Activated CD4-positive, alpha-beta T cell treated with anti-CD3 and anti-CD28 coated beads for 36 hours (primary cell): ENCODE data around the gene KLHL6. TPM values are rescaled to one million over a fixed set of nuclear protein-coding genes. Genes with fewer than 3 reads are reported as not detected.
A peak's percentile ranks its signal among the peaks of the same experiment; 100 is the strongest.
"Not testable (repeated sequence)": the region's sequence is repeated elsewhere in the genome, so short reads cannot be mapped to it uniquely, and the experiment has no call there.

ENCODE experiments used
- ATAC-seq: fragments of 200-7000 bp; cut with Tn5 transposase; one replicate; pipeline ENCODE4 v1.10.0; 2021; ENCODE audit warnings: mild to moderate bottlenecking, moderate library complexity
- CTCF ChIA-PET: fragments of 350-600 bp; sonication (Branson Sonifier 250); formaldehyde crosslinking; loops from one replicate; lab custom pipeline; 2021; ENCODE audit warnings: antibody characterized with exemption; lab: Charles Lee
- POLR2A ChIA-PET: fragments of 350-600 bp; sonication (Branson Sonifier 250); formaldehyde crosslinking; loops from one replicate; lab custom pipeline; 2021; ENCODE audit warnings: antibody characterized with exemption, inconsistent platforms; lab: Charles Lee
- DNase-seq: peaks from one replicate; pipeline ENCODE4 v3.0.0-alpha.2; 2020
- H3K27ac Mint-ChIP-seq: one replicate; pipeline ENCODE4 v1.8.0; 2021; ENCODE audit warnings: mixed read lengths
- H3K27me3 Mint-ChIP-seq: one replicate; pipeline ENCODE4 v1.8.0; 2021; ENCODE audit warnings: mixed read lengths
- H3K36me3 Mint-ChIP-seq: one replicate; pipeline ENCODE4 v1.8.0; 2021; ENCODE audit warnings: low read depth, mixed read lengths
- H3K4me1 Mint-ChIP-seq: one replicate; pipeline ENCODE4 v1.8.0; 2021; ENCODE audit warnings: mixed read lengths
- H3K4me3 Mint-ChIP-seq: one replicate; pipeline ENCODE4 v1.8.0; 2021; ENCODE audit warnings: mild to moderate bottlenecking, moderate library complexity, mixed read lengths
- H3K9me3 Mint-ChIP-seq: one replicate; pipeline ENCODE4 v1.8.0; 2021; ENCODE audit warnings: low read depth, mixed read lengths
- intact Hi-C, 2 experiments: fragments of 100-400 bp; cut with DNase I in 1 of 2; cut with micrococcal nuclease in 1 of 2; formaldehyde crosslinking; loops; one replicate each; pipeline versions ENCODE4 v1.14.2 to v1.15.1; 2022 to 2024; cut with DNase I, micrococcal nuclease
- total RNA-seq, 2 experiments: library from RNA; stranded (reverse); gene quantifications; one replicate each; pipeline ENCODE4 v1.2.3, GENCODE V29; 2021

The KLHL6 gene
- total RNA-seq, 2 experiments from 2014 or later = 62.8 to 64.7 TPM

DNA sequence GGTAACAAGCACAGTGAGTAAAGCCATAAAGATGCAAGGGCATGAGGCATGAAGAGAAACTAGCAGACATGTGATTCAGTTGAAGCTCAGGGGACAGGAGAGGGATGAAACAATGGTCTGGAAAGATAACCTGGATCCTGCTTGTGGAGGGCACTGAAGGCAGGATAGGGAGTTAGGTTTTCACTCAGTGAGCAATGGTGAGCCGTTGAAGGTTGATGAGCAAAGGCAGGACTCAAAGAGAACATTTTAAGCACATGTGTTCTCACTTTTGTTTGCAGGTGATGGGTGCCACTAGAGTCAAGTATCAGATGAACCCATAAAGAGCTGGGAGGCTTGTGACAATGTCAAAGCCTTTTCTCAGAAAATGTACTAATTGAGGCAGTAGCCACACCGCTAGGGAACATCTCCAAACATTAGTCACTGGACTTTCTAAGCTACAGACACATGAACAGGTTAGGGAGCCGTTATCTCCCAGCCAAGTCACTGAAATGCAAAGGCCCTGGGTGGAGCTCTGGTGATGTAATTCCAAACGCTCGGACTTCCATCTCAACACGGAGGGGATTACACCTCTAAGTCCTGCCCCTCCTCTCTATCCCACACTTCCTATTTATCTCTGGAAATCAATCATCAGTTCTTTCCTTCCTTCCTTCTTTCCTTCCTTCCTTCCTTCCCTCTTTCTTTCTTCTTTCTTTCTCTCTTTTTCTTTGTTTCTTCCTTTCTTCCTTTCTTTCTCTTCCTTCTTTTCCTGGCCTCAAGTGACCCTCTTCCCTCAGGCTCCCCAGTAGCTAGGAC, 22.7 kb downstream of the KLHL6 start:
- Mint-ChIP-seq H3K4me1 (peaks cover 73% of the 10 kb centered on the region), H3K9me3 (no peaks in the 10 kb centered on the region), H3K27me3 (no peaks in the 10 kb centered on the region), H3K36me3 (peaks cover 40% of the 10 kb centered on the region), H3K4me3 (no peak overlapping the region), H3K27ac (peak overlapping the region; percentile 45)
- ChIA-PET POLR2A (interaction anchor here (1.0 kb wide), 1 partner anchor 9 kb away, joined by 4 read pairs; no protein-coding TSS in a partner anchor), CTCF (interaction anchor here (0.8 to 1.4 kb wide), 2 partner anchors 11 to 19 kb away, joined by 3 to 4 read pairs; no protein-coding TSS in a partner anchor)
- ATAC-seq = peak; percentile 52
- intact Hi-C loops = no loop called here
- DNase-seq = no peak

DNA sequence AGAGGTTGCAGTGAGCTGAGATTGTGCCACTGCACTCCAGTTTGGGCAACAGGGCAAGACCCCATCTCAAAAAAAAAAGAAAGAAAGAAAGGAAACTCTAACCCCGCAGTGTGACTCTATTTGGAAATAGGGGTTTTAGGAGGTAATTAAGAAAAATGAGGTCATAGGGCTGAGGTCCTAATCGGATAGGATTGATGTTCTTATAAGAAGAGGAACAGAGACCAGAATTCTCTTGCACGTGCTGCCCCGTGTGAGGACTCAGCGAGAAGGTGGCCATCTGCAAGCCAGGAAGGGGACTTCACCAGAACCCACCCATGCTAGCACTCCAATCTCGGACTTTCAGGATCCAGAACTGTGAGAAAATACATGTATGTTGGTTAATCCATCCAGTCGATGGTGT, 25.8 kb downstream of the KLHL6 start:
- CTCF ChIA-PET = no interaction called here
- intact Hi-C loops = no loop called here

DNA sequence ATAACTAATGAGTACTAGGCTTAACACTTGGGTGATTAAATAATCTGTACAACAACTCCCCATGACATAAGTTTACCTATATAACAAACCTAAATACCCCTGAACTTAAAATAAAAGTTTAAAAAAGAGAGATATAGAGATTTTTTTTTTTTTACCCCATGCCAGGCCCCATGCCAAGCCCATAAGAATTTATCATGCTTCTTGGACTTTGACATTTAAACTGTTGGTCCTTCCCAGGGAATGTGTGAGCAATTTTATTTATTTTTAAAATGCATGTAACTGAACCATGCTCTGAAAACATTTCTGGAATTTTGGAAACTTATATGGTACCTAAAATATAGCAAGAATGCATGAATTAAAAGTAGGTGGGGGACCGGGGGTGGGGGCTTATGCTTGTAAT, 26.3 kb downstream of the KLHL6 start:
- H3K4me3 Mint-ChIP-seq = no peak overlapping the region
- no peak overlapping the region for H3K27ac Mint-ChIP-seq
- intact Hi-C loops = no loop called here
- CTCF ChIA-PET = interaction anchor here (0.9 to 1.4 kb wide), 3 partner anchors 14 to 41 kb away, joined by 3 read pairs; no protein-coding TSS in a partner anchor
- ATAC-seq (no peak), DNase-seq (no peak)
- POLR2A ChIA-PET = interaction anchor here (0.7 kb wide), 1 partner anchor 56 kb away, joined by 3 read pairs; no protein-coding TSS in a partner anchor
- no peaks in the 10 kb centered on the region for H3K27me3 Mint-ChIP-seq
- no peaks in the 10 kb centered on the region for H3K9me3 Mint-ChIP-seq
- H3K4me1 Mint-ChIP-seq = peaks cover 71% of the 10 kb centered on the region
- peaks cover 70% of the 10 kb centered on the region for H3K36me3 Mint-ChIP-seq

More for the DNA sequence above, 25.8 kb downstream of the KLHL6 start:
- Mint-ChIP-seq H3K4me1 (peaks cover 69% of the 10 kb centered on the region), H3K36me3 (peaks cover 65% of the 10 kb centered on the region), H3K27ac (no peak overlapping the region), H3K4me3 (no peak overlapping the region), H3K27me3 (no peaks in the 10 kb centered on the region), H3K9me3 (no peaks in the 10 kb centered on the region)
- ATAC-seq (no peak), DNase-seq (no peak)
- POLR2A ChIA-PET = interaction anchor here (0.7 kb wide), 1 partner anchor 106 kb away, joined by 3 read pairs; the partner anchor contains the start of gene KLHL24

DNA sequence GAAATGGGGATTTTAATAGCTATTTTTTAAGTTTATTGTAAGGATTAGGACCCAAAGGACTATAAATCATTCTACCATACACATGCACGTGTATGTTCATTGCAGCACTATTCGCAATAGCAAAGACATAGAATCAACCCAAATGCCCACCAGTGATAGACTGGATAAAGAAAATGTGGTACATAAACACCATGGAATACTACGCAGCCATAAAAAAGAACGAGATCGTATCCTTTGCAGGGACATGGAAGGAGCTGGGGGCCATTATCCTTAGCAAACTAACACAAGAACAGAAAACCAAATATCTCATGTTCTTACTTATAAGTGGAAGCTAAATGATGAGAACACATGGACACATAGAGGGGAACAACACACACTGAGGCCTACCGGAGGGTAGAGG, 26.7 kb downstream of the KLHL6 start:
- Mint-ChIP-seq H3K27ac (peak overlapping the region; percentile 87), H3K4me1 (peaks cover 69% of the 10 kb centered on the region), H3K36me3 (peaks cover 70% of the 10 kb centered on the region)
- POLR2A ChIA-PET = interaction anchor here (0.7 kb wide), 1 partner anchor 56 kb away, joined by 3 read pairs; no protein-coding TSS in a partner anchor
- H3K4me3 Mint-ChIP-seq, intact Hi-C loops, ATAC-seq, DNase-seq, H3K27me3 Mint-ChIP-seq, H3K9me3 Mint-ChIP-seq: not testable (repeated sequence)
- CTCF ChIA-PET = interaction anchor here (0.9 to 2.4 kb wide), 4 partner anchors 13 to 40 kb away, joined by 3 to 6 read pairs (median 3); no protein-coding TSS in a partner anchor

DNA sequence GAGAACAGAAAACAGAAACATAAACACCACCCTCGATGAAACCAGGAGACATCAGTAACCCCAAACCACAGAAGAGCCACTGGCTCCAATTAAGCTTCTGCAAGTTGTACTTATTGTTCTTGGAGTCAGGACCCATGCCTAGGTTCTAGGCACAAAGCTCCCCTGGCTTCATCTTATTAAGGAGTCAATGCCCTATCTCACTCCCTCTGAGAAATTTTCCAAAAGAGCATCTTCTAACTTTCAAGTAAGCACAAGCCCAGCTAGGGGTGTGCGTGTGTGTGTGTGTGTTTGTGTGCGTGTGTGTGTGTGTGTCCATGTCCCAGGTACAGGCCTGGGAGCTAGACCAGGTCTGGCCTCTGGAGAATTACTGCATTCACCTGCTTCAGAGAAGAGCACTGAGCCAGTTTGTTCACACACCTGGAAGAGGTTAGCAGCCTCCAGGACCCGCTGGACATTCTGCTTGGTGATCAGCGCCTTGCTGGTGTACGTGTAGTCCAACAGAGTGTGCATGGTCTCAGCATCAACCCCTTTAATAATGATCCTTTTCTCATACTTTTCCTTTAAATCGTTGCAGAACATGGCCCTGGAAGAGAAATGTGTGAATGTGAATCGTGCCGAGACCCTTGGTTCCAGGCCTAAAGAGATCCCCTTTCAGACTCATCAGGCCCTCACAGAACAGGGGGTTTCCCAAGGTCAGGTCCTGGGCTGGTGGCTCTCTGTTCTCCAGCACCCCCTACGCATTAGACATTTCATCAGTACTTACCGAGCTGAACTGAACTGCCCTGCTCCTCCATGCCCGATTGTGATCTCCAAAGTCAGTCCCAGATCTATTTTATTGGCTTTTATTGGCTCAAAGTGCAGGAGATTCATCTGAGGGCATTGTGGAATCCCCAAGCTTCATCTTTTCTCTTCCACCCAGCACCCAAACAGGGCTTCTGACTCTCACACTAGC, 27.8 kb downstream of the KLHL6 start:
- H3K4me1 Mint-ChIP-seq = peaks cover 63% of the 10 kb centered on the region
- peaks cover 75% of the 10 kb centered on the region for H3K36me3 Mint-ChIP-seq
- no peaks in the 10 kb centered on the region for H3K27me3 Mint-ChIP-seq
- ATAC-seq (peak; percentile 82), DNase-seq (peak; percentile 36)
- H3K27ac Mint-ChIP-seq = peak overlapping the region; percentile 87
- intact Hi-C loops = loop anchor here in 1 of 2 experiments (1.0 kb wide), 1 partner anchor 27 kb away; no protein-coding TSS in a partner anchor
- POLR2A ChIA-PET = interaction anchor here (0.6 to 2.0 kb wide), 8 partner anchors 10 to 170 kb away, joined by 3 to 7 read pairs (median 4); partner anchors contain the start of genes KLHL6 and YEATS2
- CTCF ChIA-PET = interaction anchor here (0.6 to 2.4 kb wide), 12 partner anchors 9 to 358 kb away, joined by 3 to 6 read pairs (median 3); no protein-coding TSS in a partner anchor
- H3K9me3 Mint-ChIP-seq = no peaks in the 10 kb centered on the region
- H3K4me3 Mint-ChIP-seq = peak overlapping the region; percentile 39

DNA sequence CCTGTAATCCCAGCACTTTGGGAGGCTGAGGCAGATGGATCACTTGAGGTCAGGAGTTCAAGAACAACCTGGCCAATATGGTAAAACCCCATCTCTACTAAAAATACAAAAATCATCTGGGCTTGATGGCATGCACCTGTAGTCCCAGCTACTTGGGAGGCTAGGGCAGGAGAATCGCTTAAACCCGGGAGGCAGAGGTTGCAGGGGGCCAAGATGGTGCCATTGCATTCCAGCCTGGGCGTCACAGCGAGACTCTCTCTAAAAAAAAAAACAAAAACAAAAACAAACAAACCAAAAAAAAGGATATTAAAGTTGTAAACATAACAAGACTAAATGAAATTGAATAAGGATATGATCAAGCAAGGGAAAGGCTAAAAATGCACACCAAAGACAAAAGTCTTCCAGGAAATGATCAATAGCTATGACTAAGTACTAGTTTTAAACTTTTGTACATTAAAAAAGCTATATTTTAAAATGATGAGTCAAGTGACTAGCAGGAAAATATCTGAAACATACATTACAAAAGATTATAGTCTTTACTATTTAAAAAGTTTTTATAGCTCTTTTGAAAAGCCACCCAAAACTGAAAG, 28.6 kb downstream of the KLHL6 start:
- peak; percentile 70 for ATAC-seq
- H3K9me3 Mint-ChIP-seq = no peaks in the 10 kb centered on the region
- intact Hi-C loops = loop anchor here in 1 of 2 experiments (1.0 kb wide), 1 partner anchor 27 kb away; no protein-coding TSS in a partner anchor
- ChIA-PET POLR2A (interaction anchor here (0.6 to 2.0 kb wide), 8 partner anchors 10 to 171 kb away, joined by 3 to 7 read pairs (median 4); partner anchors contain the start of genes KLHL6 and YEATS2), CTCF (interaction anchor here (0.7 to 2.4 kb wide), 9 partner anchors 8 to 358 kb away, joined by 3 to 6 read pairs (median 3); no protein-coding TSS in a partner anchor)
- H3K4me3 Mint-ChIP-seq = peak overlapping the region; percentile 39
- H3K27me3 Mint-ChIP-seq = no peaks in the 10 kb centered on the region
- H3K27ac Mint-ChIP-seq = peak overlapping the region; percentile 87
- no peak for DNase-seq
- H3K4me1 Mint-ChIP-seq = peaks cover 57% of the 10 kb centered on the region
- H3K36me3 Mint-ChIP-seq = peaks cover 71% of the 10 kb centered on the region

DNA sequence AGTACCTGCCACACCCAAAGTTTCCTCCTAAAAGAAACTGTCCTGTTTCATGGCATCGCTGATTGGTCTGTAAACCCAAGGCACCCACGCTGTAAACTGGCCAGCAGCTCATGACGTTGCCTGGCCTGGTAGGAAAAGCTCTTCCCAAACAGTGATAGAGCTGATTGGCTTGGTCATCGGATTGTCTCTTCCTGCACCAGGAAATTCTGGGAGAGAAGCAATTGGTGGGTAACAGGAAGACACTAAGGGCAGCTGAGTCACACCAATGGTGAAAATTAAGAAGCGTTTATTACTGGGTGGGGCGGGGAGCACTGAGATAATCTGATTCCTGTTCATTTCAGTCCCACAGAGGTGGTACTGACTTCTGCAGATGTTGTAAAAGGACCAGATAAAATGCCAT, 31.0 kb downstream of the KLHL6 start:
- Mint-ChIP-seq H3K36me3 (peaks cover 68% of the 10 kb centered on the region), H3K9me3 (no peaks in the 10 kb centered on the region), H3K4me1 (peaks cover 52% of the 10 kb centered on the region), H3K4me3 (no peak overlapping the region), H3K27ac (no peak overlapping the region), H3K27me3 (no peaks in the 10 kb centered on the region)
- ChIA-PET POLR2A (interaction anchor here (0.6 kb wide), 1 partner anchor 173 kb away, joined by 3 read pairs; no protein-coding TSS in a partner anchor), CTCF (no interaction called here)
- intact Hi-C loops = no loop called here
- no peak for DNase-seq
- ATAC-seq = no peak

DNA sequence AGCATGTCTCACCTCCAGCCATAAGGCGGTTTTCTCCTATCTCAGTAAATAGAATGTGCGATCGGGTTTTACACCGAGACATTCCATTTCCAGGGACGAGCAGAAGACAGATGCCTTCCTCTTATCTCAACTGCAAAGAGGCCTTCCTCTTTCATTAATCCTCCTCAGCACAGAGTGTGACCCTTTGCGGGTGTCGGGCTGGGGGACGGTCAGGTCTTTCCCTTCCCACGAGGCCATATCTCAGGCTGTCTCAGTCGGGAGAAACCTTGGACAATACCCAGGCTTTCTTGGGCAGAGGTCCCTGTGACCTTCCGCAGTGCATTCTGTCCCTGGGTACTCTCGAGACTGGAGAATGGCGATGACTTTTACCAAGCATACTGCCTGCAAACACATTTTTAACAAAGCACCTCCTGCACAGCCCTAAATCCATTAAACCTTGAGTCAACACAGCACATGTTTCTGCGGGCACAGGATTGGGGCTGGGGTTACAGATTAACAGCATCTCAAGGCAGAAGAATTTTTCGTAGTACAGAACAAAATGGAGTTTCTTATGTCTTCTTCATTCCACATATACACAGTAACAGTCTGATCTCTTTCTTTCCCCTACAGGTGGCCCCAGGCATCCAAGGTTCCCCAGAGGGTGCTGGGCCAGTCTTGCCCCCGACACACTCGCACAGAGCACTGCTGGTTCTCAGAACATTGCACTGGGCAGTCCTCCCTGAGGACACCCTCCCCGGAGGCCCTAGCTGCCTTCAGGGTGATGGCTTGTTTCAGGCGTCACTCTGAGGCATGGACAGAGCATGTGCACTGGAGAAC, 34.6 kb downstream of the KLHL6 start:
- H3K4me3 Mint-ChIP-seq, DNase-seq, ATAC-seq, H3K9me3 Mint-ChIP-seq, CTCF ChIA-PET, intact Hi-C loops, POLR2A ChIA-PET, H3K27me3 Mint-ChIP-seq: not testable (repeated sequence)
- H3K36me3 Mint-ChIP-seq = peaks cover 66% of the 10 kb centered on the region
- peak overlapping the region; percentile 45 for H3K27ac Mint-ChIP-seq
- H3K4me1 Mint-ChIP-seq = peaks cover 57% of the 10 kb centered on the region

DNA sequence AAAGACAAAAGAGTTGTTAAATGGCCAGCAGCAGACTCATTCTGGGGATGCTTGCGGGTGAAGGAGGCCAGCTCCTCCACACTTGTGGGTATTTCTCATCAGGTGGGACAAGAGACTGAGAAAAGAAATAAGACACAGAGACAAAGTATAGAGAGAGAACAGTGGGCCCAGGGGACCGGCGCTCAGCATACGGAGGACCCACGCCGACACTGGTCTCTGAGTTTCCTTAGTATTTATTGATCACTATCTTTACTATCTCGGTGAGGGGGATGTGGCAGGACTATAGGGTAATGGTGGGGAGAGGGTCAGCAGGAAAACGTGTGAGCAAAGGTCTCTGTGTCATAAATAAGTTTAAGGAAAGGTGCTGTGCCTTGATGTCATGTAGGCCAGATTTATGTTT, 35.2 kb downstream of the KLHL6 start:
- Mint-ChIP-seq H3K4me1 (peaks cover 64% of the 10 kb centered on the region), H3K27ac (peak overlapping the region; percentile 20), H3K36me3 (peaks cover 64% of the 10 kb centered on the region)
- ATAC-seq, intact Hi-C loops, H3K4me3 Mint-ChIP-seq, H3K27me3 Mint-ChIP-seq, DNase-seq, CTCF ChIA-PET, POLR2A ChIA-PET, H3K9me3 Mint-ChIP-seq: not testable (repeated sequence)
